NCI-H524 treated with DMSO at 0.1 percent for 48 hours (cell line): ENCODE results near the gene ZNF709.
"Not testable (repeated sequence)": the region's sequence is repeated elsewhere in the genome, so short reads cannot be mapped to it uniquely, and the experiment has no call there.

Experiments
- DNase-seq: peaks from one replicate; lab custom pipeline; 2025; lab: John Stamatoyannopoulos, UW

ZNF709 gene

GRCh38 chr19:12484371-12485051, at the start of gene ZNF709:
Gene ZNF709, minus strand, starts transcription at chr19:12484816. Its CDS starts 159 bp downstream, at chr19:12484657.
- peak; percentile 74 for DNase-seq

- no peak for DNase-seq
Measured at GRCh38 chr19:12527034-12527836, 42.6 kb upstream of the ZNF709 start.

- no peak for DNase-seq
Measured at GRCh38 chr19:12526542-12526941, 41.9 kb upstream of the ZNF709 start.

GRCh38 chr19:12521996-12522395, 37.4 kb upstream of the ZNF709 start:
- DNase-seq, result no peak

GRCh38 chr19:12513531-12514061, 29.0 kb upstream of the ZNF709 start:
- no peak for DNase-seq

- no peak for DNase-seq
Measured at GRCh38 chr19:12497032-12497431, 12.4 kb upstream of the ZNF709 start.

- DNase-seq, result no peak
Measured at GRCh38 chr19:12496480-12496879, 11.9 kb upstream of the ZNF709 start.

GRCh38 chr19:12495002-12495802, 10.6 kb upstream of the ZNF709 start:
- DNase-seq, result peak; percentile 74

- DNase-seq, result no peak
Measured at GRCh38 chr19:12494260-12494860, 9.7 kb upstream of the ZNF709 start.

- not testable (repeated sequence) for DNase-seq
Measured at GRCh38 chr19:12486265-12486783, 1.7 kb upstream of the ZNF709 start.

- no peak for DNase-seq
Measured at GRCh38 chr19:12485571-12485970, 955 bp upstream of the ZNF709 start.

- DNase-seq, result no peak
Measured at GRCh38 chr19:12485052-12485416, 418 bp upstream of the ZNF709 start.

- no peak for DNase-seq
Measured at GRCh38 chr19:12484011-12484370, 625 bp downstream of the ZNF709 start.

GRCh38 chr19:12482509-12482886, 2.1 kb downstream of the ZNF709 start:
- DNase-seq, result no peak

- DNase-seq, result no peak
Measured at GRCh38 chr19:12481781-12482508, 2.7 kb downstream of the ZNF709 start.

GRCh38 chr19:12478234-12478941, 6.2 kb downstream of the ZNF709 start:
- no peak for DNase-seq

GRCh38 chr19:12467651-12468050, 17.0 kb downstream of the ZNF709 start:
- not testable (repeated sequence) for DNase-seq

- DNase-seq, result no peak
Measured at GRCh38 chr19:12465211-12465610, 19.4 kb downstream of the ZNF709 start.

- no peak for DNase-seq
Measured at GRCh38 chr19:12464769-12465168, 19.8 kb downstream of the ZNF709 start.

- DNase-seq, result not testable (repeated sequence)
Measured at GRCh38 chr19:12464139-12464538, 20.5 kb downstream of the ZNF709 start.
